Measurements from ENCODE around the gene AHDC1. TPM values are rescaled to one million over a fixed set of nuclear protein-coding genes. Genes with fewer than 3 reads are reported as not detected.

Gene AHDC1, protein sequence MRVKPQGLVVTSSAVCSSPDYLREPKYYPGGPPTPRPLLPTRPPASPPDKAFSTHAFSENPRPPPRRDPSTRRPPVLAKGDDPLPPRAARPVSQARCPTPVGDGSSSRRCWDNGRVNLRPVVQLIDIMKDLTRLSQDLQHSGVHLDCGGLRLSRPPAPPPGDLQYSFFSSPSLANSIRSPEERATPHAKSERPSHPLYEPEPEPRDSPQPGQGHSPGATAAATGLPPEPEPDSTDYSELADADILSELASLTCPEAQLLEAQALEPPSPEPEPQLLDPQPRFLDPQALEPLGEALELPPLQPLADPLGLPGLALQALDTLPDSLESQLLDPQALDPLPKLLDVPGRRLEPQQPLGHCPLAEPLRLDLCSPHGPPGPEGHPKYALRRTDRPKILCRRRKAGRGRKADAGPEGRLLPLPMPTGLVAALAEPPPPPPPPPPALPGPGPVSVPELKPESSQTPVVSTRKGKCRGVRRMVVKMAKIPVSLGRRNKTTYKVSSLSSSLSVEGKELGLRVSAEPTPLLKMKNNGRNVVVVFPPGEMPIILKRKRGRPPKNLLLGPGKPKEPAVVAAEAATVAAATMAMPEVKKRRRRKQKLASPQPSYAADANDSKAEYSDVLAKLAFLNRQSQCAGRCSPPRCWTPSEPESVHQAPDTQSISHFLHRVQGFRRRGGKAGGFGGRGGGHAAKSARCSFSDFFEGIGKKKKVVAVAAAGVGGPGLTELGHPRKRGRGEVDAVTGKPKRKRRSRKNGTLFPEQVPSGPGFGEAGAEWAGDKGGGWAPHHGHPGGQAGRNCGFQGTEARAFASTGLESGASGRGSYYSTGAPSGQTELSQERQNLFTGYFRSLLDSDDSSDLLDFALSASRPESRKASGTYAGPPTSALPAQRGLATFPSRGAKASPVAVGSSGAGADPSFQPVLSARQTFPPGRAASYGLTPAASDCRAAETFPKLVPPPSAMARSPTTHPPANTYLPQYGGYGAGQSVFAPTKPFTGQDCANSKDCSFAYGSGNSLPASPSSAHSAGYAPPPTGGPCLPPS (N-terminal part only)
- 10 to 100 TPM in 1 of 4 donors, 1 to 10 TPM in 3; 7.5 to 12.9 (median 8.2) TPM for total RNA-seq

DNA sequence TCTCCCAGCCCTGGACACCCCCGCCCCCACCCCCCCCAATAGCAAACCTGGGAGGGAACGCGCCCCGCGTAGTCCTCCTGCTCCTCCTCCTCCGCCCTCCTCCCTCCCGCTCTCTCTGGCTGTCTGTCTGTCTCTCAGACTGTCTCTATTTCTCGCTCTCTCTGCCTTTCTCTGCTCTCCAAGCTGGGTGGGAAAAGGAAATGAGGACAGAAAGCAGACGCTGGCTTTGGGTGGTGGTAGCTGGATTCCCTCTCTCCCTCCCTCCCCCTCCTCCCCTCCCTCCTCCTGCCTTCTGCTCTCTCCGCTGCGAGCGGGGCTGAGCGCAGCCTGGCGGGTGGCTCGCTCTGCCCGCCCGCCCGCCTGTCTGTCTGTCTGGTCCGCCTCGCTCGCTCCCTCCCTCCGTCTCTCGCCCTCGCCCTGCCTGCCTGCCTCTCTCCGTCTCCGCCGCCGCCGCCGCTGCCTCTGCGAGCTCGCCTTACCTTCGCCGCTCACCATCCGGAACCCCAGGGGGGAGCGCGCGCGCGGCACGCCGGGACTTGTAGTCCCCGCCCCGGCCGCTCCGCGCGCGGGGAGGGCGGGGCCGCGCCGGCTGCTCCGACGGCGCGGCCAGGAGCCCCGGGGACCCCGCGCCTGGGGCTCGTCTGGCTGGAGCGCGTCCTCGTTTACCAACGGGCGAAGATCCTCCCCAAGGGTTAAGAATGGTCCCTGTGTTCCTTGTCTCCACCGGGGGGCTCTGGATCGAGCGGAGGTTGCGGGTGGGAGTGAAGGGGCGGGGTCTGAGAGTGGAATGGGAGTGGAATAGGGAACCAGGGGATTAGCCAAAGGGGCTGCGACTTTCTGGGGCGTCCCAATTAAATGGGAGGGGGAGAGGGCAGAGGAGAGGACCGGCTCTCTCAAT is at the start of gene AHDC1:
TSS of gene AHDC1 (minus strand) at position 464 of the 898 bp plus-strand sequence. CDS start 52,029 bp downstream, outside the sequence.
- ATAC-seq (ENCODE audit: low FRiP score) (peak; percentile 46), DNase-seq (ENCODE audit: low spot score) (peak; percentile 80)
- TF ChIP-seq, protein P1, sequence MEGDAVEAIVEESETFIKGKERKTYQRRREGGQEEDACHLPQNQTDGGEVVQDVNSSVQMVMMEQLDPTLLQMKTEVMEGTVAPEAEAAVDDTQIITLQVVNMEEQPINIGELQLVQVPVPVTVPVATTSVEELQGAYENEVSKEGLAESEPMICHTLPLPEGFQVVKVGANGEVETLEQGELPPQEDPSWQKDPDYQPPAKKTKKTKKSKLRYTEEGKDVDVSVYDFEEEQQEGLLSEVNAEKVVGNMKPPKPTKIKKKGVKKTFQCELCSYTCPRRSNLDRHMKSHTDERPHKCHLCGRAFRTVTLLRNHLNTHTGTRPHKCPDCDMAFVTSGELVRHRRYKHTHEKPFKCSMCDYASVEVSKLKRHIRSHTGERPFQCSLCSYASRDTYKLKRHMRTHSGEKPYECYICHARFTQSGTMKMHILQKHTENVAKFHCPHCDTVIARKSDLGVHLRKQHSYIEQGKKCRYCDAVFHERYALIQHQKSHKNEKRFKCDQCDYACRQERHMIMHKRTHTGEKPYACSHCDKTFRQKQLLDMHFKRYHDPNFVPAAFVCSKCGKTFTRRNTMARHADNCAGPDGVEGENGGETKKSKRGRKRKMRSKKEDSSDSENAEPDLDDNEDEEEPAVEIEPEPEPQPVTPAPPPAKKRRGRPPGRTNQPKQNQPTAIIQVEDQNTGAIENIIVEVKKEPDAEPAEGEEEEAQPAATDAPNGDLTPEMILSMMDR (IDR thresholded peaks at IDR 0.05): peak in 1 of 3 donors; percentile 6

DNA sequence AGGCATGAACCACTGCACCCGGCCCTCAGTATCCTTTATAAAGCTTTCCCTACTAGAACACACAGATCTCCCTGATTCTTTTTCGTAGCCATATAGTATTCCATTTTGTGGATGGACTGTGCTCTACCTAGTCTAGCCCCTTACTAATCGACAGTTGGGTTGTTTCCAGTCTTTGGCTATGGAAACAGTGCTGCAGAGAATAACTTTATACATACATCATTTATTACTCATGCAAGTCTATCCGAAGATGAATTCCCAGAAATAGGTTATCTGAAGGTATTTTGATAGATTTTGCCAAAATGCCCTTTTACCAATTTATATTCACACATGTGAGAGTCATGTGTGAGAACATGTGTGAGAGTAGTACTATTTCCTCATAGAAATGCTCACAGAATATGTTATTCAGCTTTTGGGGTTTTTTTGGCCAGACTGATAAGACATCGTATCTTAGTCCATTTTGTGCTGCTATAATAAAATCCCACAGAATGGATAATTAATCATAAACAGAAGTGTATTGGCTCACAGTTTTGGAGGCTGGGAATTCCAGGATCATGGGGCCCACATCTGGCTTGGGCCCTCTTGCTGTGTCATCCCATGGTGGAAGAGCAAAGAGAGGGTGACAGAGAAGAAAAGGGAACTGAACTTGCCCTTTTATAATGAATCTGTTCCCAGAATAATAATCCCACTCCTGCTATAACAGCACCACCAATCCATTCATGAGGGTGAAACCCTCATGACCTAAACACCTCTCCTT is 48.3 kb upstream of the AHDC1 start:
- DNase-seq (ENCODE audit: low spot score): no peak
- ATAC-seq (ENCODE audit: low FRiP score): no peak
- TF ChIP-seq, protein P1 (IDR thresholded peaks at IDR 0.05): no peak

DNA sequence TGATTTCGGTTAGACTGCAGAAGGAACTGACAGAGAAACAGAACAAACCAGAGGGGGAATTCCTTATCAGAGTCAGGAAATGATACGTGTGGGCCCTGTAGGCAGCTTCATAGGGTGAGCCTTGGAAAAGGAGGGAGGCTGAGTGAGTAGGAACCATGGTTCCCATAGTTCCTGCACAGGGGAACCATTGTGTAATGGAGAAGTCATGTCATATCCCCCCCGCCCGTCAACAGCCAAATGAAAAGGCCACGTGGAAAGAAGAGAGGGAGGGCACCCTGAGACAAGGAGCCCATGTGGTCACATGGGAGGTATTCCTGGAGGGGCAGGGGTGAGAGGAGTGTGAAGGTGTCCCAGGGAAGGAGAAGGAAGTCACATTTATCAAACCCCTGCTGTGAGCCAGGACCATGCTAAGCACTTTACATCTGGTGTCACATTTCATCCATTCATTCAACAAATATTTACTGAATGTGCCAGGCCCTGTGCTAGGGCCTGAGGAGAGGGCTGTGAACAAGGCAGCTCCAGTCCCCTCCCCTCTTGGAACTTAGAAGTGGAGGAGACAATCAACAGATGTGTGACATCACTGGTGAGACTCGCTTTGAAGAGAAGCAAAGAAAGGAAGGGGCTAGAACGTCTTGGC is 46.7 kb upstream of the AHDC1 start:
- peak; percentile 50 for ATAC-seq (ENCODE audit: low FRiP score)
- TF ChIP-seq, protein P1 (IDR thresholded peaks at IDR 0.05): no peak
- no peak for DNase-seq (ENCODE audit: low spot score)

DNA sequence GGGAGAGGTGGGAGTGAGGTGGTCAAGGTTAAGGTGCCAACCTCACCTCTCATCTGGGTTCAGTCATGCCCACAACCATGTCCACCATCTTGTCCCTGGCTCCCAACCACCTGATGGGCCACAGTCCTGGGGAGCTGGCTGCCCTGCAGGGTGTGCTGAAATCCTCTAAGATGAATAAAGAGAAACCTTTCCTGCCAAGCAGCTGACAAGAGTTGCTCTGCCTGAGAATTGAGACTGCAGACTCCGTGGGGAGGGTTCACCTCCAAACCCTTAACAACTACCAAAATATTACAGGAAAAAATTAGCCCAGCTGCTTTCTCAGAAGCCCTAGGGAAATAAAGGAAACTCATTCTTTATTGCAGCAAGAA is 46.2 kb upstream of the AHDC1 start:
- TF ChIP-seq, protein P1 (IDR thresholded peaks at IDR 0.05): no peak
- ATAC-seq (ENCODE audit: low FRiP score) (no peak), DNase-seq (ENCODE audit: low spot score) (no peak)

DNA sequence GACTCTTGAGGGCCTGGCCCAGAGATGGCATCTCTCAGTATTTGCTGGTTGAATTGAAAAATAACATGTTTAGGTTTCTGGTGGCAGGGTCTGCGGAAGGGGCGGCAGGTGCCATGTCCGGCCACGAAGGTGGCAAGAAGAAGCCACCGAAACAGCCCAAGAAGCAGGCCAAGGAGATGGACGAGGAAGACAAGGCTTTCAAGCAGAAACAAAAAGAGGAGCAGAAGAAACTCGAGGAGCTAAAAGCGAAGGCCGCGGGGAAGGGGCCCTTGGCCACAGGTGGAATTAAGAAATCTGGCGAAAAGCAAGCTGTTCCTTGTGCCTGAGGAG is 45.3 kb upstream of the AHDC1 start:
- ATAC-seq (ENCODE audit: low FRiP score): no peak
- TF ChIP-seq, protein P1 (IDR thresholded peaks at IDR 0.05): no peak

More for the DNA sequence above, 45.3 kb upstream of the AHDC1 start:
- no peak for DNase-seq (ENCODE audit: low spot score)
